GM21390 (cell line): ENCODE measurements around the gene CRTAP.
"Not testable (repeated sequence)": the region's sequence is repeated elsewhere in the genome, so short reads cannot be mapped to it uniquely, and the experiment has no call there.

ENCODE experiments used
- ATAC-seq: cut with Tn5 transposase; IDR thresholded peaks from one replicate; pipeline ENCODE4 v1.9.1; 2021; ENCODE audit not compliant: unreplicated experiment

Gene CRTAP

DNA sequence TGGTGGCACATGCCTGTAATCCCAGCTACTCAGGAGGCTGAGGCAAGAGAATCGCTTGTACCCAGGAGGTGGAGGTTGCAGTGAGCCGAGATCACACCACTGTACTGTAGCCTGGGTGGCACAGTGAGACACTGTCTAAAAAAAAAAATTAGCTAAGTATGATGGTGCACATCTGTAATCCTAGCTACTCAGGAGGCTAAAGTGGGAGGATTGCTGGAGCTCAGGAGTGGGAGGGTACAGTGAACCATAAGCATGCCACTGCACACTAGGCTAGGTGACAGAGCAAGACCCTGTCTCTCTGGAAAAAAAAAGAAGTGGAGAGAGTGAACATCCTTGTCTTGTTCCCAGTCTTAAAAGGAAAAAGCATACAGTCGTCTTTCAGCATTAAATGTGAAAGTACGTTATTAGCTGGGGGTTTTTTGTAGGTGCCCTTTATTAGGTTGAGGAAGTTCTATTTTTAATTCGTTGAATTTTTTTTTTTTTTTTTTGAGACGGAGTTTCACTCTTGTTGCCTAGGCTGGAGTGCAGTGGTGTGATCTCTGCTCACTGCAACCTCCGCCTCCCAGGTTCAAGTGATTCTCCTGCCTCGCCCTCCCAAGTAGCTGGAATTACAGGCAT lies 25.3 kb downstream of the CRTAP start:
- not testable (repeated sequence) for ATAC-seq

DNA sequence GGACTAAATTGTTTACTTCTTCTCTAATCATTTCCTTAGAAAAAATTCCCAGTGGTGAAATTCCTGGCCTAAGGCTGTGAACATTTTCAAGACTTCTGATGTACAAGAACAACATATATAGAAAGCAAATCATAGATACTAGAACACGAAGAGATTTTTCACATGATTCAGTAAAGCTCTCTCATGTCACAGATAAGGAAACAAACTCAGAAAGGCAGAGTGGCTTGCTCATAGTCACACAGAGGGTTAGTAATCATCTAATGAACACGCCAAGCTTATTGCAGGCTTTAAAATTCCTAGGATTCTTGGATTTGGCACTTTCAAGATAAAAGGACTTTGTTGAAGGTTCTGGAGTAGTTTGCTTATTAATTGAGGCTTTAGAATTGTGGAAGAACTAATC lies 26.2 kb downstream of the CRTAP start:
- no peak for ATAC-seq

DNA sequence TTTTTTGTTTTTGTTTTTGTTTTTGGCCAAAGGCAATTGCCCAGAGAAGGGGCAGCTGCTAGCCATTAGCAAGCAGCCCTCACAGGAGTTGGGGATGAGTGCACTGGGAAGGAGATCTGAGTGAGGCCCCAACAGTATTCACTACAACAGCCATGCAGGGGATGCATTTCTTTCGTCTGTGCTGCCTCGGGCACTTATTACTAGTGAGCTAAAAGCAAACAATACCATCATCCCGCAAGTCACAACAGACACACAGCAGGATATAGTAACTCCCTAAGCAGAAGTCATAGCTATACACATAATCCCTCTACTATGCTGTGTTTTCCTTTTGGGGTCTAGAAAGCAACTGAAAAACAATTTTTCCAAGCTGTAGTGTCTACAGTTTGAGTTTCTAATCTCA lies 27.2 kb downstream of the CRTAP start:
- ATAC-seq: no peak

DNA sequence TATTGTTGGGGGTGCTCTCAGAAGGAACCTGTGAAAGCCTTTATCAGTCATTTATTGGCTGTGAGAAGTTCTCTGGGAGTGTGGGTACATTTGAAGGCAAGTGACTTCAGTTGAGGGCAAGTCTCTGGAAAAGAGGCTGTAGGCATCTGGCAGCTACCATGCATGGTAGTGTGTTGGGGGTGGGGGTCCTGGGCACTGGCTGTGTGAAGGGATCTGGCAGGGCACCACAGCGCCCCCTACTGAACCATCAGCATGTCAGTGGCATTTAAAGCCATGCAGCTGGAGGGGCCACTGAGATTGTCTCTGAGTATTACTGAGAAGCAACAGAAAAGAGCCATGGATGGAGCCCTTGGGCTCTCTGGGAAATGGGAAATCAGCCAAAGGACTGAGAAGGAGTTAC lies 30.6 kb downstream of the CRTAP start:
- ATAC-seq: no peak

DNA sequence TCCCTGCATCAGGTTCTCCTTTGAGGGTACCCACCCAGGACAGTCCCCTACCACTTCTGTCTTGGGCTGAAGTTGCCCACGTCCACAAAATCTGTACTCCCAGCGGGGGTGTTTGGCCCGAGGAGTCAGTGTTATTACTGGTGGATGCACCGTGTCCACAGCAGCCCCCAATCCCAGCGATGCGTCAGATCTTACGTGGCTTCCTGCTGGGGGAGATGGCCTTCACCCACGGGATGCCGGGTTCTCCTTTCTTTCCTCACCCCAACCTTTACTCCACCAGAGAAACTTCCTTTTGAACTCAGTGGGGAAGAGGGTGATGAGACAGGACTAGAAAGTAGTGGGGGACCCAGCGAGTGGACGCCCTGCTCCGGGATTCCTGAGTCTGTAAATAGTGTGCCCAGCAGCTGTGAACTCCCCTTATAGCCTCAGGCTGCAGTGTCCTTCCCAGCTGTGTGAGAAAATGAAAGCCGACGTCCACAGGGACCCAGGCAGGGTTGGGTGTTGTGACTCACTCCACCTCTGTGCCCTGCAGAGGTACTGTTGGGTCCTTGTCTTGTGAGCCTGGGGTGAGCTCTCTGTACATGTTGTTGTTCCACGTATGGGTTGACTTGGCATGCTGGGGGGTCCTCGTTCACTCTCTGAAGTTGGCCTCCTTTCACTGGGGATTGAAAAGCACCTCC lies 31.5 kb downstream of the CRTAP start:
- ATAC-seq: no peak

DNA sequence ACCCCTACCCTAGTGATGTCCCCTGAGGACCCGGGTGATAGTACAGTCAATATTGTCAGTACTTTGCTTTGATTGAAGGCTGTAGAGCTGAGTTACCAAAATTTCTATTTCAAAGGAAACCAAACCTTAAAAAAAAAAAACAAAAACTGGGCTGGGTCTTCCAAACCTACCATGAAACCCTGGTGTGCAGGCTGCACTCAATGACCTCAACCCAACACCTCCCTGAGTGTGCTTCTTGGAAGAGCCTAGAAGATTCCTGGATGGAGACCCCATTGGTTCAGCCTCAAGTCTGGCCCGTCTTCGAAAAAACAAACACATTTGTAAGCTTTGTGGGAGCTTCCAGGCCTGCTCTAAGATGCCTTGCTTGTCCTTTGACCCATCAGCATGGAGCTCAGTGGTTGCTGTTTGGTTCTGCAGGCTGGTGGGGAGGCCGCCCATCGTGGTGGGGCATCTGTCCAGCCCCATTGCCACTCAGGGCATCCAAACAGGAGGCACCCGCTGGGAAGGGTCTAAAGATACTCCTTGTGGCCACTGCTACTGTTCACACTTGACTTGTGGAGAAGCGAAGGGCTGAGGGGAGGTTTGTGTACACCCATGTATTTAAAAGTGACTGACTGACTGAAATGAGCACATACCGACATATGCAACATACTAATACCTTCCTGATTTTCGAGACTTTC lies 32.2 kb downstream of the CRTAP start:
- no peak for ATAC-seq

GRCh38 chr3:33146791-33147445 lies 33.1 kb downstream of the CRTAP start:
- ATAC-seq: no peak

DNA sequence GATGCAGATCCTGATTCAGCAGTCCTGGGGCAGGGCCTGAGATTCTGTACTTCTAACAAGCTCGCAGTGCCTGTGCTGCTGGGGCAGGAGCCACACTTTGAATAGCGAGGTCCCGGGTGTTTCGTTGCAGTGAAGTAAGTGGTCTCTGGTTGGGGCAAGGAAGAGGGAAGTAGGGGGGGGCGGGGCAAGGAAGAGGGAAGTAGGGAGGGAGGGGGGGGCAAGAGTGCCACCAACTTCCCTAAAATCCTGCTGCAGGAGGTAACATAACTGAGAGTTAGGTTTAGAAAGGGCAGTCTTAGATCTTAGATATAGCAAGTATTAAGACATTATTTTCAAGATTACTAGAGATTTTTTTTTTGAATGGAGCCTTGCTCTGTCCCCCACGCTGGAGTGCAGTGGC lies 35.5 kb downstream of the CRTAP start:
- ATAC-seq: no peak

DNA sequence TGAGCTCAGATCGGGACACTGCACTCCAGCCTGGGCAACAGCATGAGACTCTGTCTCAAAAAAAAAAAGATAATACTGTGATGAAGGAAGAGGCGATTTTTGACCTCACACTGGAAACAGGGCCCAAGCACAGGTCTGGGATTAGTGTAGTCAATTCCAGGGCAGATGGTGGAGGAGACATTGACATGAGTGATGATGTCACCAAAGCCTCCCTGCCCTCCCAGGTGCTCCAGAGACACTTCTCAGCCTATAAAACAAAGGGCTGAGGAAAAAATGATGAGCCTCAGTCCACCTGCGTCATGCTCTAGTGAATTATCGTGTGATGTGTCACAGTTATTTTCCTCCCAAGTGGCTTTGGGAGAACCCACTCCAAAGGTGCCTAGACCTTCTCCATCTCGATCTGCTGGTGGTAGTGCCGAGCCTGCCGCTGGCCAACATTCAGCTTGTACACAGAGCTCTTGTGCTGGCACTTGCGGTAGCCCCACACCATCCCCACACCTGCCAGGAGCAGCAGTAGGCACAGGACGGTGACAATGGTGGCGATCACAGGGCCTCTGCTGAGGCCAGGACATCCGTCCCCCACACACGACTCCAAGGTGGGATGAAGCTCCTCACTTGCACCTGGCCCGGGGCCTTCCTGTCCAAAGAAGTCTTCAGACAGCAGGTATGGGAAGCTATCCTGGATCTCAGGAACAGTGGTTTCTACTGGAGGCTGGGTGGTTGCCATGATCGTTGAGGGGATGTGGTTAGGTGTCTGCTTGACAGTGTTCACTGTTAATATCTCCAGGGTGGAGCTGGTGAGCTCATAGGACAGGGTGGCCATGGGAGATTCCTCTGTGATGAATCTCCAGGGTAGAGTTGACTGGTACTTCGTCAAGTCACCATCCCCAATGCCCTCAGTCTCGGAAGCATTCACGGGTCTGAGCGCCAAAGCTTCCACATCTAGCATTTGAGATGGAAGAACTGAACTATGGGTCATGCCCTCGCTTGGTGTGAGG lies 38.8 kb downstream of the CRTAP start:
- no peak for ATAC-seq

- ATAC-seq: no peak
These were observed 40.0 kb downstream of the CRTAP start for GRCh38 chr3:33153782-33154181.

DNA sequence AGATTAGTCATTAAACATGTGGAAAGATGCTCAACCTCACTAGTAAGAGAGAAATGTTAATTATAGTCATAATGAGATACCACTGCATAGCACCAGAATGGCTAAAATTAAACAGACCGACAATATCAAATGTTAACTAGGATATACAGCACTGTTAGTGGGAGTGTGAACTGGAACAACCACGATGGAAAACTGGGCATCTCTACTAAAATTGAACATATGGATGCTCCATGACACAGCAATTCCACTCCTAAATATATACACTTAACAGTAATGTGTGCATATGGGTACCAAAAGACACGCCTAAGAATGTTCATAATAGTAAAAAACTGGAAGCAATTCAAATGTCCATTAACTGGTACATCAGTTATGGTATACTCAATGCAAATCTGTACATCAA lies 41.5 kb downstream of the CRTAP start:
- no peak for ATAC-seq

- ATAC-seq: no peak
These were observed 45.4 kb downstream of the CRTAP start for GRCh38 chr3:33159234-33159633.

DNA sequence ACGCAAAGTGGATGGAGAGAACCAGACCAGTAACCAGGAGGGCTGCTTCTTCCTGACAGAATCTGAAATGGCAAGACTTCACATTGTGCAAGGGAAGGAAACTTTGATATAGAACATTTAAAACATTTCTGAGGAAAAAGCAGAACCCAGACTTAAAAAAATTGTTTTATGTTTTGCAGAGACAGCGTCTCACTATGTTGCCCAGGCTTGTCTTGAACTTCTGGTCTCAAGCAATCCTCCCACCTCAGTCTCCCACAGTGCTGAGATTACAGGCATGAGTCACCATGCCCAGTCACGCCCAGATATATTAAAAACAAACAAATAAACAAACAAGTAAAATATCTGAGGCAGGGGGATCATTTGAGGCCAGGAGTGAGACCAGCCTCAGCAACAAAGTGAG lies 46.2 kb downstream of the CRTAP start:
- no peak for ATAC-seq

- ATAC-seq: not testable (repeated sequence)
These were observed 48.8 kb downstream of the CRTAP start for GRCh38 chr3:33162621-33163020.

- ATAC-seq: no peak
These were observed 51.6 kb downstream of the CRTAP start for GRCh38 chr3:33165372-33165771.

- ATAC-seq: no peak
These were observed 52.3 kb downstream of the CRTAP start for GRCh38 chr3:33166095-33166494.

- no peak for ATAC-seq
These were observed 53.5 kb downstream of the CRTAP start for GRCh38 chr3:33167284-33167683.

GRCh38 chr3:33167716-33168336 lies 54.0 kb downstream of the CRTAP start:
- no peak for ATAC-seq

DNA sequence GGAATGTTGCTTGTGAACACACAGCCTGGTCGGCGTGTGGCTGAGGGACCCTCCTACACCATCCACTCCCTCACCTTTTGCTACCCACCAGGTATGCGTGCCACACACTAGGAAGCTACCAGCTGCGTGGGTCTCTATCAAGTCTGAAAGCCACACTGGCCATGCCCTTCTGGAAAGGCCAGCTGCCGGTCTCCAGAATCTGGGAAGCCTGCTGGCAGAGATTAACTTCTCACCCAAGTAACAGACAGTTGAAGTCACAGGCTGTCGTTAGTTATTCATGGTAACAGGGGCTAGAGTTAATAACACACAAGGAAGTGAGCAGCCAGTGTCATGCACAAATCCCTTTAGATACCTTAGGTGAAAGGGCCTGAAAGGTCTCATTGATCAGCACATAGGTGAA lies 56.7 kb downstream of the CRTAP start:
- no peak for ATAC-seq

- ATAC-seq: no peak
These were observed 57.8 kb downstream of the CRTAP start for GRCh38 chr3:33171580-33171979.
